Panc1 (cell line): ENCODE results near the gene NFATC2. TPM values are rescaled to one million over a fixed set of nuclear protein-coding genes. Genes with fewer than 3 reads are reported as not detected.

Experiments used
- ATAC-seq: fragments of 200-7000 bp; cut with Tn5 transposase; 2 replicates; pipeline ENCODE4 v1.9.1; 2020; ENCODE audit warnings: mild to moderate bottlenecking, moderate library complexity
- BruUV-seq: library from RNA; stranded (reverse); fragments of 400-500 nt; replicated peaks from 2 replicates; lab custom pipeline; 2021; lab: Mats Ljungman, UMichigan
- CTCF ChIA-PET: fragments of 300-600 bp; sonication (Branson Sonifier 250); formaldehyde crosslinking; loops from one replicate; lab custom pipeline; 2022; ENCODE audit warnings: antibody characterized with exemption; lab: Charles Lee
- POLR2A ChIA-PET: fragments of 300-600 bp; sonication (Branson Sonifier 250); formaldehyde crosslinking; loops from one replicate; lab custom pipeline; 2022; ENCODE audit warnings: antibody characterized with exemption; lab: Charles Lee
- DNase-seq: peaks from one replicate; pipeline ENCODE4 v3.0.0-alpha.2; 2010; ENCODE audit warnings: low read depth, low spot score
- H3K27ac ChIP-seq: 2 replicates; pipeline ENCODE4 v1.5.1; 2011; ENCODE audit warnings: mild to moderate bottlenecking, low read length, inconsistent platforms
- H3K27me3 ChIP-seq: fragments of 200-500 bp; sonication (Bioruptor generic); 2 replicates; pipeline ENCODE4 v1.6.0; 2014; ENCODE audit warnings: low read length, inconsistent platforms; ENCODE audit not compliant: control insufficient read depth, insufficient read depth
- H3K36me3 ChIP-seq: fragments of 200-500 bp; sonication (Bioruptor generic); 2 replicates; pipeline ENCODE4 v1.5.1; 2014; ENCODE audit warnings: inconsistent platforms, mild to moderate bottlenecking, low read length, moderate library complexity; ENCODE audit not compliant: control insufficient read depth, insufficient read depth
- H3K4me1 ChIP-seq: 2 replicates; pipeline ENCODE4 v1.5.1; 2011; ENCODE audit warnings: inconsistent platforms, mild to moderate bottlenecking, low read length, moderate library complexity; ENCODE audit not compliant: control insufficient read depth, insufficient read depth
- H3K4me3 ChIP-seq, 2 experiments: 2 replicates each; pipeline ENCODE4 v1.5.1; 2011 to 2012; ENCODE audit warnings: low read depth in 2 of 2, low read length in 2 of 2, mild to moderate bottlenecking in 2 of 2, inconsistent platforms in 1 of 2, moderate library complexity in 1 of 2
- H3K9me3 ChIP-seq: fragments of 200-500 bp; sonication (Bioruptor generic); 2 replicates; pipeline ENCODE4 v1.5.1; 2014; ENCODE audit warnings: low read depth, mild to moderate bottlenecking, inconsistent platforms, low read length, moderate library complexity; ENCODE audit not compliant: control insufficient read depth, insufficient read depth
- CTCF ChIP-seq: fragments of 450-650 bp; IDR thresholded peaks from 2 replicates; pipeline ENCODE4 v1.5.1; 2017; ENCODE audit warnings: mild to moderate bottlenecking
- POLR2AphosphoS5 ChIP-seq: IDR thresholded peaks from 2 replicates; pipeline ENCODE4 v1.6.1; 2012; ENCODE audit warnings: mild to moderate bottlenecking, low read depth, low read length, moderate library complexity
- REST ChIP-seq, 2 experiments: IDR thresholded peaks; 2 replicates each; pipeline ENCODE4 v1.6.1; 2011 to 2012; ENCODE audit warnings: low read depth in 2 of 2, control low read depth in 1 of 2, low read length in 1 of 2, mild to moderate bottlenecking in 1 of 2, moderate library complexity in 1 of 2; ENCODE audit not compliant: insufficient read depth in 1 of 2
- SIN3A ChIP-seq: IDR thresholded peaks from 2 replicates; pipeline ENCODE4 v1.6.1; 2012; ENCODE audit warnings: low read depth, mild to moderate bottlenecking, low read length, moderate library complexity, borderline replicate concordance; ENCODE audit not compliant: insufficient read depth
- TCF7L2 ChIP-seq: IDR thresholded peaks from 2 replicates; pipeline ENCODE4 v1.6.1; 2011; ENCODE audit warnings: mild to moderate bottlenecking, low read depth, low read length, inconsistent platforms
- in situ Hi-C: cut with HindIII; loops from 2 replicates; pipeline ENCODE4 v1.10.0; 2016; ENCODE audit warnings: low sequenced_read_pairs, low pct_unique_long_range_greater_than_20kb
- intact Hi-C: fragments of 100-400 bp; cut with micrococcal nuclease; formaldehyde crosslinking; loops from one replicate; pipeline ENCODE4 v1.10.0; 2022; ENCODE audit not compliant: unreplicated experiment
- total RNA-seq: library from RNA; stranded (reverse); gene quantifications from one replicate; pipeline ENCODE4 v1.2.1, GENCODE V29; 2021; ENCODE audit not compliant: unreplicated experiment

Gene NFATC2
- total RNA-seq, 1 experiment from 2014 or later, result 10.6 TPM

GRCh38 chr20:51591871-51592270, 49.4 kb upstream of the NFATC2 start:
- intact Hi-C loops, result loop anchor here (10.0 kb wide), 1 partner anchor 607 kb away; no protein-coding TSS in a partner anchor
- Histone ChIP-seq H3K27ac (no peak overlapping the region), H3K36me3 (no peaks in the 10 kb centered on the region), H3K4me3 (no peak overlapping the region), H3K4me1 (peaks cover 13% of the 10 kb centered on the region), H3K9me3 (no peaks in the 10 kb centered on the region), H3K27me3 (no peaks in the 10 kb centered on the region)
- in situ Hi-C loops, result no loop called here
- POLR2A ChIA-PET, result no interaction called here
- CTCF ChIA-PET, result no interaction called here
- no TSS peak for BruUV-seq
- ATAC-seq, result no peak
- DNase-seq, result no peak
- TF ChIP-seq SIN3A (no peak), CTCF (no peak), TCF7L2 (no peak), REST (IDR thresholded peaks at IDR 0.05; ENCODE audit: insufficient read depth in 1 of 2, low read depth in 2 of 2, low read length in 1 of 2) (no peak), POLR2AphosphoS5 (no peak)

- ChIA-PET POLR2A (no interaction called here), CTCF (no interaction called here)
- H3K36me3 ChIP-seq, result no peaks in the 10 kb centered on the region
- no peak for DNase-seq
- in situ Hi-C loops (no loop called here), intact Hi-C loops (no loop called here)
- H3K9me3 ChIP-seq, result no peaks in the 10 kb centered on the region
- TF ChIP-seq CTCF (no peak), SIN3A (no peak), POLR2AphosphoS5 (no peak), TCF7L2 (no peak), REST (IDR thresholded peaks at IDR 0.05; ENCODE audit: insufficient read depth in 1 of 2, low read depth in 2 of 2, low read length in 1 of 2) (no peak)
- ATAC-seq, result no peak
- no peak overlapping the region for H3K4me3 ChIP-seq
- no TSS peak for BruUV-seq
- H3K27ac ChIP-seq, result no peak overlapping the region
- no peaks in the 10 kb centered on the region for H3K27me3 ChIP-seq
- H3K4me1 ChIP-seq, result no peaks in the 10 kb centered on the region
These were observed 46.2 kb upstream of the NFATC2 start for GRCh38 chr20:51588762-51589161.
